ENCODE data around the gene DMRTC2. TPM values are rescaled to one million over a fixed set of nuclear protein-coding genes. Genes with fewer than 3 reads are reported as not detected.

Gene DMRTC2
- not detected for polyA plus RNA-seq (2013, experiment 1 of 2)
- polyA plus RNA-seq (2013, experiment 2 of 2): not detected

- no peak for DNase-seq
- H4K5ac ChIP-seq (ENCODE audit: low read length): no peak within 1 kb of the TSS
- no peak within 1 kb of the TSS for H3K4me3 ChIP-seq (ENCODE audit: low read length)
- WGBS (ENCODE audit: extremely low coverage, insufficient coverage, low lambda C conversion rate): no CpG with 5 or more reads among the region's 3 CpGs
- H4K8ac ChIP-seq (ENCODE audit: low read depth, low read length): no peak within 1 kb of the TSS
- H3K27me3 ChIP-seq (ENCODE audit: insufficient read depth, low read length, poor library complexity): no peaks in the 10 kb centered on the region
- H3K4me2 ChIP-seq (ENCODE audit: low read length): no peak within 1 kb of the TSS
- H3K4me1 ChIP-seq (ENCODE audit: control insufficient read depth, low read depth, low read length): no peaks in the 10 kb centered on the region
- H2BK5ac ChIP-seq (ENCODE audit: low read length): no peak within 1 kb of the TSS
- H3K4ac ChIP-seq (ENCODE audit: low read depth, low read length): no peak within 1 kb of the TSS
- no peak within 1 kb of the TSS for H3K56ac ChIP-seq (ENCODE audit: low read length)
- no peak within 1 kb of the TSS for H3K18ac ChIP-seq (ENCODE audit: low read length)
- no peak within 1 kb of the TSS for H3K9ac ChIP-seq (ENCODE audit: low read length)
- no peak within 1 kb of the TSS for H3K27ac ChIP-seq (ENCODE audit: low read depth, low read length)
- H3K79me2 ChIP-seq (ENCODE audit: control insufficient read depth, insufficient read depth, low read length): no peaks in the 10 kb centered on the region
- no peak within 1 kb of the TSS for H2BK120ac ChIP-seq (ENCODE audit: low read depth, low read length)
- H2BK15ac ChIP-seq (replicated peaks; ENCODE audit: low read depth): no peak within 1 kb of the TSS
- H3K79me1 ChIP-seq (ENCODE audit: low read length): no peaks in the 10 kb centered on the region
- no peaks in the 10 kb centered on the region for H3K36me3 ChIP-seq (ENCODE audit: control insufficient read depth, insufficient read depth, low read length)
- H2AK5ac ChIP-seq (ENCODE audit: low read length): no peak within 1 kb of the TSS
- no peak within 1 kb of the TSS for H3K23ac ChIP-seq (ENCODE audit: low read length)
These were observed at the start of gene DMRTC2 for GRCh38 chr19:41845001-41845050. Gene DMRTC2, plus strand, starts transcription at chr19:41845042. Its CDS starts 2,387 bp downstream, at chr19:41847429.

DNA sequence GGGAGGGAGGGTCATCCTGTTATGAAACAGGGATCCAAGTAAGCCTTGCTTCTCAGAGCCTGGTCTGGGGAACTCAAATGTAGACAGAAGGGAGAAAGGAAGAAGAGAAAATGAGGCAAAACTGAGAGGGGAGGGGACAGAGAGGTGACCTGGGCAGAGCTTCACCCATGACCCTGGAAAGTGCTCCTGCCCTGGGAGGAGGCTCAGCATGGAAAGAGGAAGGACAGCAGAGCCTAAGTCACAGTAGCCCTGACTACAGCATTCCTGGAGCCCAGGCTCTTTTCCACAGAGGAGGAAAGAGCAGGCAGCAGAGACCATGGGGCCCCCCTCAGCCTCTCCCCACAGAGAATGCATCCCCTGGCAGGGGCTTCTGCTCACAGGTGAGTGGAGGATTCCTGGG lies 48.5 kb upstream of the DMRTC2 start, which contains the start of gene CEACAM3:
TSS of gene CEACAM3 (plus strand) at position 226 of the 400 bp plus-strand sequence. CDS start at position 317, 91 bp downstream.
- H3K79me2 ChIP-seq (ENCODE audit: control insufficient read depth, insufficient read depth, low read length): no peaks in the 10 kb centered on the region
- no peak within 1 kb of the TSS for H4K8ac ChIP-seq (ENCODE audit: low read depth, low read length)
- H3K23ac ChIP-seq (ENCODE audit: low read length): no peak within 1 kb of the TSS
- H2BK120ac ChIP-seq (ENCODE audit: low read depth, low read length): no peak within 1 kb of the TSS
- H2AK5ac ChIP-seq (ENCODE audit: low read length): no peak within 1 kb of the TSS
- H4K5ac ChIP-seq (ENCODE audit: low read length): no peak within 1 kb of the TSS
- H3K9ac ChIP-seq (ENCODE audit: low read length): no peak within 1 kb of the TSS
- no peak within 1 kb of the TSS for H2BK5ac ChIP-seq (ENCODE audit: low read length)
- H3K4me1 ChIP-seq (ENCODE audit: control insufficient read depth, low read depth, low read length): no peaks in the 10 kb centered on the region
- no peaks in the 10 kb centered on the region for H3K27me3 ChIP-seq (ENCODE audit: insufficient read depth, low read length, poor library complexity)
- H2BK15ac ChIP-seq (replicated peaks; ENCODE audit: low read depth): no peak within 1 kb of the TSS
- no peak within 1 kb of the TSS for H3K4me3 ChIP-seq (ENCODE audit: low read length)
- H3K56ac ChIP-seq (ENCODE audit: low read length): no peak within 1 kb of the TSS
- H3K4ac ChIP-seq (ENCODE audit: low read depth, low read length): no peak within 1 kb of the TSS
- no peak within 1 kb of the TSS for H3K4me2 ChIP-seq (ENCODE audit: low read length)
- no peak within 1 kb of the TSS for H3K18ac ChIP-seq (ENCODE audit: low read length)
- no peak for DNase-seq
- H3K36me3 ChIP-seq (ENCODE audit: control insufficient read depth, insufficient read depth, low read length): no peaks in the 10 kb centered on the region
- H3K27ac ChIP-seq (ENCODE audit: low read depth, low read length): no peak within 1 kb of the TSS
- no peaks in the 10 kb centered on the region for H3K79me1 ChIP-seq (ENCODE audit: low read length)

DNA sequence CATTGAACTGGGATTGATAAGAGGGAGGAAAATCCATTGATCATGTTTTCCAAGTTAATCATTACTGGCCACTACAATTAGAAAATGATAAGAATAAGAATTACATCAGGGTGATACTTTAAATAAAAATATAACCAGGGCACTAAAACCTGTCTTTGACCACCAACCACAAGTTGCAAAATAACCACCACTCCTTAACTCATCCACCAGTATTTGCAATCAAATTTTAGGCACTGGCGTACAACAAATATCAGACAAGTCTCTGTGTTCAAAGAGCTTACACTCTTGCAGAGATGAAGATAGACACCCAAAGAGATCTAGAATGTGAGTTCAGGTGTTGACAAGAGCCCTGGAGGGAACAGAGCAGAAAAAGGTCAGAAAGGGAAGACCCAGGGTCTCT lies 47.9 kb upstream of the DMRTC2 start:
- Histone ChIP-seq H3K4ac (ENCODE audit: low read depth, low read length) (no peak overlapping the region), H3K4me3 (ENCODE audit: low read length) (no peak overlapping the region), H2AK5ac (ENCODE audit: low read length) (no peak overlapping the region), H3K4me2 (ENCODE audit: low read length) (no peak overlapping the region), H2BK120ac (ENCODE audit: low read depth, low read length) (no peak overlapping the region), H3K79me2 (ENCODE audit: control insufficient read depth, insufficient read depth, low read length) (no peaks in the 10 kb centered on the region), H3K56ac (ENCODE audit: low read length) (no peak overlapping the region), H3K27me3 (ENCODE audit: insufficient read depth, low read length, poor library complexity) (no peaks in the 10 kb centered on the region), H3K36me3 (ENCODE audit: control insufficient read depth, insufficient read depth, low read length) (no peaks in the 10 kb centered on the region), H3K18ac (ENCODE audit: low read length) (no peak overlapping the region), H4K5ac (ENCODE audit: low read length) (no peak overlapping the region), H3K23ac (ENCODE audit: low read length) (no peak overlapping the region), H3K9ac (ENCODE audit: low read length) (no peak overlapping the region), H3K4me1 (ENCODE audit: control insufficient read depth, low read depth, low read length) (no peaks in the 10 kb centered on the region), H3K27ac (ENCODE audit: low read depth, low read length) (no peak overlapping the region), H2BK15ac (replicated peaks; ENCODE audit: low read depth) (no peak overlapping the region), H4K8ac (ENCODE audit: low read depth, low read length) (no peak overlapping the region), H3K79me1 (ENCODE audit: low read length) (no peaks in the 10 kb centered on the region), H2BK5ac (ENCODE audit: low read length) (no peak overlapping the region)
- DNase-seq: no peak
- no CpG with 5 or more reads among the region's 1 CpG for WGBS (ENCODE audit: extremely low coverage, insufficient coverage, low lambda C conversion rate)

GRCh38 chr19:41799444-41800000 lies 45.3 kb upstream of the DMRTC2 start:
- Histone ChIP-seq H2AK5ac (ENCODE audit: low read length) (no peak overlapping the region), H4K5ac (ENCODE audit: low read length) (no peak overlapping the region), H3K9ac (ENCODE audit: low read length) (no peak overlapping the region), H3K4me2 (ENCODE audit: low read length) (no peak overlapping the region), H3K4ac (ENCODE audit: low read depth, low read length) (no peak overlapping the region), H3K79me2 (ENCODE audit: control insufficient read depth, insufficient read depth, low read length) (no peaks in the 10 kb centered on the region), H2BK15ac (replicated peaks; ENCODE audit: low read depth) (no peak overlapping the region), H3K23ac (ENCODE audit: low read length) (no peak overlapping the region), H3K4me1 (ENCODE audit: control insufficient read depth, low read depth, low read length) (no peaks in the 10 kb centered on the region), H3K18ac (ENCODE audit: low read length) (no peak overlapping the region), H2BK5ac (ENCODE audit: low read length) (no peak overlapping the region), H3K27ac (ENCODE audit: low read depth, low read length) (no peak overlapping the region), H3K4me3 (ENCODE audit: low read length) (no peak overlapping the region), H3K56ac (ENCODE audit: low read length) (no peak overlapping the region), H3K79me1 (ENCODE audit: low read length) (no peaks in the 10 kb centered on the region), H3K36me3 (ENCODE audit: control insufficient read depth, insufficient read depth, low read length) (no peaks in the 10 kb centered on the region), H3K27me3 (ENCODE audit: insufficient read depth, low read length, poor library complexity) (no peaks in the 10 kb centered on the region), H4K8ac (ENCODE audit: low read depth, low read length) (no peak overlapping the region), H2BK120ac (ENCODE audit: low read depth, low read length) (no peak overlapping the region)
- WGBS (ENCODE audit: extremely low coverage, insufficient coverage, low lambda C conversion rate): no CpG with 5 or more reads among the region's 9 CpGs
- DNase-seq: no peak

GRCh38 chr19:41801031-41801430 lies 43.8 kb upstream of the DMRTC2 start:
- no peak overlapping the region for H3K18ac ChIP-seq (ENCODE audit: low read length)
- no peak overlapping the region for H3K23ac ChIP-seq (ENCODE audit: low read length)
- no peak overlapping the region for H2BK120ac ChIP-seq (ENCODE audit: low read depth, low read length)
- no peak overlapping the region for H3K9ac ChIP-seq (ENCODE audit: low read length)
- H2BK5ac ChIP-seq (ENCODE audit: low read length): no peak overlapping the region
- no peak overlapping the region for H3K4me3 ChIP-seq (ENCODE audit: low read length)
- H3K4ac ChIP-seq (ENCODE audit: low read depth, low read length): no peak overlapping the region
- H3K4me1 ChIP-seq (ENCODE audit: control insufficient read depth, low read depth, low read length): no peaks in the 10 kb centered on the region
- H3K4me2 ChIP-seq (ENCODE audit: low read length): no peak overlapping the region
- H4K8ac ChIP-seq (ENCODE audit: low read depth, low read length): no peak overlapping the region
- H4K5ac ChIP-seq (ENCODE audit: low read length): no peak overlapping the region
- no peaks in the 10 kb centered on the region for H3K79me2 ChIP-seq (ENCODE audit: control insufficient read depth, insufficient read depth, low read length)
- H3K56ac ChIP-seq (ENCODE audit: low read length): no peak overlapping the region
- no peaks in the 10 kb centered on the region for H3K36me3 ChIP-seq (ENCODE audit: control insufficient read depth, insufficient read depth, low read length)
- no CpG with 5 or more reads among the region's 4 CpGs for WGBS (ENCODE audit: extremely low coverage, insufficient coverage, low lambda C conversion rate)
- no peak overlapping the region for H2BK15ac ChIP-seq (replicated peaks; ENCODE audit: low read depth)
- no peaks in the 10 kb centered on the region for H3K27me3 ChIP-seq (ENCODE audit: insufficient read depth, low read length, poor library complexity)
- H3K79me1 ChIP-seq (ENCODE audit: low read length): no peaks in the 10 kb centered on the region
- no peak for DNase-seq
- no peak overlapping the region for H2AK5ac ChIP-seq (ENCODE audit: low read length)
- H3K27ac ChIP-seq (ENCODE audit: low read depth, low read length): no peak overlapping the region

GRCh38 chr19:41801792-41802211 lies 43.0 kb upstream of the DMRTC2 start:
- Histone ChIP-seq H3K79me2 (ENCODE audit: control insufficient read depth, insufficient read depth, low read length) (no peaks in the 10 kb centered on the region), H3K36me3 (ENCODE audit: control insufficient read depth, insufficient read depth, low read length) (no peaks in the 10 kb centered on the region), H3K4me2 (ENCODE audit: low read length) (no peak overlapping the region), H3K9ac (ENCODE audit: low read length) (no peak overlapping the region), H3K56ac (ENCODE audit: low read length) (no peak overlapping the region), H2BK5ac (ENCODE audit: low read length) (no peak overlapping the region), H3K4me1 (ENCODE audit: control insufficient read depth, low read depth, low read length) (no peaks in the 10 kb centered on the region), H3K23ac (ENCODE audit: low read length) (no peak overlapping the region), H3K4me3 (ENCODE audit: low read length) (no peak overlapping the region), H2BK120ac (ENCODE audit: low read depth, low read length) (no peak overlapping the region), H3K27ac (ENCODE audit: low read depth, low read length) (no peak overlapping the region), H3K18ac (ENCODE audit: low read length) (no peak overlapping the region), H2BK15ac (replicated peaks; ENCODE audit: low read depth) (no peak overlapping the region), H2AK5ac (ENCODE audit: low read length) (no peak overlapping the region), H4K5ac (ENCODE audit: low read length) (no peak overlapping the region), H3K79me1 (ENCODE audit: low read length) (no peaks in the 10 kb centered on the region), H3K4ac (ENCODE audit: low read depth, low read length) (no peak overlapping the region), H3K27me3 (ENCODE audit: insufficient read depth, low read length, poor library complexity) (no peaks in the 10 kb centered on the region), H4K8ac (ENCODE audit: low read depth, low read length) (no peak overlapping the region)
- no CpG with 5 or more reads among the region's 2 CpGs for WGBS (ENCODE audit: extremely low coverage, insufficient coverage, low lambda C conversion rate)
- no peak for DNase-seq

Measured in mesendoderm (in vitro differentiated cells).